Activated CD4-positive, alpha-beta T cell treated with anti-CD3 and anti-CD28 coated beads, Interleukin-2, amount 10 ng/mL, durations not matched to agents 7 days and 5 days (primary cell): ENCODE results near the gene PLCH1. TPM values are rescaled to one million over a fixed set of nuclear protein-coding genes. Genes with fewer than 3 reads are reported as not detected.

Source experiments
- CTCF ChIA-PET: fragments of 350-600 bp; sonication (Branson Sonifier 250); formaldehyde crosslinking; loops from one replicate; lab custom pipeline; 2021; ENCODE audit warnings: antibody characterized with exemption; lab: Charles Lee
- POLR2A ChIA-PET: fragments of 350-600 bp; sonication (Branson Sonifier 250); formaldehyde crosslinking; loops from one replicate; lab custom pipeline; 2021; ENCODE audit warnings: antibody characterized with exemption; lab: Charles Lee
- DNase-seq: peaks from one replicate; pipeline ENCODE4 v3.0.0-alpha.2; 2020
- H3K27ac Mint-ChIP-seq: one replicate; pipeline ENCODE4 v1.8.0; 2021; ENCODE audit warnings: mild to moderate bottlenecking, moderate library complexity, mixed read lengths
- H3K27me3 Mint-ChIP-seq: one replicate; pipeline ENCODE4 v1.8.0; 2021; ENCODE audit warnings: mixed read lengths
- H3K36me3 Mint-ChIP-seq: one replicate; pipeline ENCODE4 v1.8.0; 2021; ENCODE audit warnings: low read depth, mixed read lengths
- H3K4me1 Mint-ChIP-seq: one replicate; pipeline ENCODE4 v1.8.0; 2021; ENCODE audit warnings: mixed read lengths
- H3K4me3 Mint-ChIP-seq: one replicate; pipeline ENCODE4 v1.8.0; 2021; ENCODE audit warnings: mild to moderate bottlenecking, moderate library complexity, mixed read lengths
- H3K9me3 Mint-ChIP-seq: one replicate; pipeline ENCODE4 v1.8.0; 2021; ENCODE audit warnings: mixed read lengths
- total RNA-seq, 2 experiments: library from RNA; stranded (reverse); gene quantifications; one replicate each; pipeline ENCODE4 v1.2.3, GENCODE V29; 2021

Gene PLCH1
- total RNA-seq, 2 experiments from 2014 or later: 0.37 TPM

- POLR2A ChIA-PET: no interaction called here
- no peak for DNase-seq
- CTCF ChIA-PET: interaction anchor here (1.0 kb wide), 1 partner anchor 65 kb away, joined by 3 read pairs; no protein-coding TSS in a partner anchor
- H3K4me1 Mint-ChIP-seq: peaks cover 19% of the 10 kb centered on the region
- peaks cover 58% of the 10 kb centered on the region for H3K27me3 Mint-ChIP-seq
- no peak overlapping the region for H3K4me3 Mint-ChIP-seq
- no peaks in the 10 kb centered on the region for H3K9me3 Mint-ChIP-seq
- no peaks in the 10 kb centered on the region for H3K36me3 Mint-ChIP-seq
- no peak overlapping the region for H3K27ac Mint-ChIP-seq
Observed at GRCh38 chr3:155741603-155742002, 3.3 kb downstream of the PLCH1 start.

GRCh38 chr3:155741101-155741500 is 3.8 kb downstream of the PLCH1 start:
- ChIA-PET CTCF (interaction anchor here (1.0 kb wide), 1 partner anchor 65 kb away, joined by 3 read pairs; no protein-coding TSS in a partner anchor), POLR2A (no interaction called here)
- Mint-ChIP-seq H3K4me1 (peaks cover 19% of the 10 kb centered on the region), H3K4me3 (no peak overlapping the region), H3K27ac (no peak overlapping the region), H3K9me3 (no peaks in the 10 kb centered on the region), H3K27me3 (peaks cover 53% of the 10 kb centered on the region), H3K36me3 (no peaks in the 10 kb centered on the region)
- no peak for DNase-seq

GRCh38 chr3:155739154-155739553 is 5.7 kb downstream of the PLCH1 start:
- DNase-seq: no peak
- H3K27me3 Mint-ChIP-seq: peaks cover 35% of the 10 kb centered on the region
- no peak overlapping the region for H3K27ac Mint-ChIP-seq
- H3K9me3 Mint-ChIP-seq: no peaks in the 10 kb centered on the region
- peaks cover 7% of the 10 kb centered on the region for H3K4me1 Mint-ChIP-seq
- ChIA-PET POLR2A (no interaction called here), CTCF (interaction anchor here (1.3 kb wide), 1 partner anchor 28 kb away, joined by 3 read pairs; no protein-coding TSS in a partner anchor)
- no peaks in the 10 kb centered on the region for H3K36me3 Mint-ChIP-seq
- no peak overlapping the region for H3K4me3 Mint-ChIP-seq

GRCh38 chr3:155738580-155739076 is 6.2 kb downstream of the PLCH1 start:
- no peak overlapping the region for H3K4me3 Mint-ChIP-seq
- POLR2A ChIA-PET: no interaction called here
- CTCF ChIA-PET: interaction anchor here (1.3 kb wide), 1 partner anchor 29 kb away, joined by 3 read pairs; no protein-coding TSS in a partner anchor
- H3K27me3 Mint-ChIP-seq: peaks cover 32% of the 10 kb centered on the region
- H3K27ac Mint-ChIP-seq: no peak overlapping the region
- no peaks in the 10 kb centered on the region for H3K36me3 Mint-ChIP-seq
- H3K4me1 Mint-ChIP-seq: peaks cover 3% of the 10 kb centered on the region
- no peaks in the 10 kb centered on the region for H3K9me3 Mint-ChIP-seq
- DNase-seq: no peak

GRCh38 chr3:155737844-155738460 is 6.9 kb downstream of the PLCH1 start:
- H3K27ac Mint-ChIP-seq: no peak overlapping the region
- DNase-seq: no peak
- peaks cover 31% of the 10 kb centered on the region for H3K27me3 Mint-ChIP-seq
- no peaks in the 10 kb centered on the region for H3K36me3 Mint-ChIP-seq
- peaks cover 2% of the 10 kb centered on the region for H3K4me1 Mint-ChIP-seq
- POLR2A ChIA-PET: no interaction called here
- CTCF ChIA-PET: interaction anchor here (1.3 kb wide), 1 partner anchor 30 kb away, joined by 3 read pairs; no protein-coding TSS in a partner anchor
- H3K9me3 Mint-ChIP-seq: no peaks in the 10 kb centered on the region
- no peak overlapping the region for H3K4me3 Mint-ChIP-seq

- no peaks in the 10 kb centered on the region for H3K9me3 Mint-ChIP-seq
- no peak for DNase-seq
- ChIA-PET CTCF (interaction anchor here (1.2 kb wide), 1 partner anchor 11 kb away, joined by 3 read pairs; no protein-coding TSS in a partner anchor), POLR2A (interaction anchor here (0.7 kb wide), 1 partner anchor 23 kb away, joined by 3 read pairs; no protein-coding TSS in a partner anchor)
- no peaks in the 10 kb centered on the region for H3K36me3 Mint-ChIP-seq
- H3K4me1 Mint-ChIP-seq: no peaks in the 10 kb centered on the region
- no peak overlapping the region for H3K4me3 Mint-ChIP-seq
- peaks cover 23% of the 10 kb centered on the region for H3K27me3 Mint-ChIP-seq
- H3K27ac Mint-ChIP-seq: no peak overlapping the region
Observed at GRCh38 chr3:155736381-155736780, 8.5 kb downstream of the PLCH1 start.

GRCh38 chr3:155730843-155731242 is 14.0 kb downstream of the PLCH1 start:
- POLR2A ChIA-PET: no interaction called here
- Mint-ChIP-seq H3K27ac (no peak overlapping the region), H3K9me3 (no peaks in the 10 kb centered on the region), H3K4me3 (no peak overlapping the region), H3K4me1 (no peaks in the 10 kb centered on the region), H3K36me3 (no peaks in the 10 kb centered on the region), H3K27me3 (peaks cover 4% of the 10 kb centered on the region)
- no peak for DNase-seq
- CTCF ChIA-PET: no interaction called here

GRCh38 chr3:155727836-155728235 is 17.0 kb downstream of the PLCH1 start:
- Mint-ChIP-seq H3K27me3 (no peaks in the 10 kb centered on the region), H3K4me1 (no peaks in the 10 kb centered on the region), H3K36me3 (no peaks in the 10 kb centered on the region), H3K4me3 (no peak overlapping the region), H3K27ac (no peak overlapping the region), H3K9me3 (no peaks in the 10 kb centered on the region)
- CTCF ChIA-PET: interaction anchor here (0.6 kb wide), 1 partner anchor 640 kb away, joined by 3 read pairs; no protein-coding TSS in a partner anchor
- no peak for DNase-seq
- POLR2A ChIA-PET: no interaction called here

GRCh38 chr3:155714295-155714718 is 30.6 kb downstream of the PLCH1 start:
- no peak for DNase-seq
- POLR2A ChIA-PET: no interaction called here
- Mint-ChIP-seq H3K27ac (no peak overlapping the region), H3K4me3 (no peak overlapping the region), H3K36me3 (no peaks in the 10 kb centered on the region), H3K4me1 (no peaks in the 10 kb centered on the region), H3K9me3 (peaks cover 9% of the 10 kb centered on the region), H3K27me3 (no peaks in the 10 kb centered on the region)
- CTCF ChIA-PET: no interaction called here

GRCh38 chr3:155712008-155712407 is 32.9 kb downstream of the PLCH1 start:
- Mint-ChIP-seq H3K36me3 (no peaks in the 10 kb centered on the region), H3K27ac (no peak overlapping the region), H3K4me3 (no peak overlapping the region), H3K9me3 (no peaks in the 10 kb centered on the region), H3K27me3 (no peaks in the 10 kb centered on the region), H3K4me1 (no peaks in the 10 kb centered on the region)
- CTCF ChIA-PET: interaction anchor here (0.6 to 1.0 kb wide), 2 partner anchors 10 to 1832 kb away, joined by 3 read pairs; no protein-coding TSS in a partner anchor
- POLR2A ChIA-PET: no interaction called here
- DNase-seq: no peak

- H3K4me3 Mint-ChIP-seq: no peak overlapping the region
- no peaks in the 10 kb centered on the region for H3K36me3 Mint-ChIP-seq
- H3K9me3 Mint-ChIP-seq: no peaks in the 10 kb centered on the region
- POLR2A ChIA-PET: no interaction called here
- H3K4me1 Mint-ChIP-seq: no peaks in the 10 kb centered on the region
- H3K27ac Mint-ChIP-seq: no peak overlapping the region
- no peak for DNase-seq
- CTCF ChIA-PET: no interaction called here
- H3K27me3 Mint-ChIP-seq: no peaks in the 10 kb centered on the region
Observed at GRCh38 chr3:155704771-155705559, 39.9 kb downstream of the PLCH1 start.

GRCh38 chr3:155704061-155704460 is 40.8 kb downstream of the PLCH1 start:
- H3K27ac Mint-ChIP-seq: no peak overlapping the region
- no peak overlapping the region for H3K4me3 Mint-ChIP-seq
- H3K9me3 Mint-ChIP-seq: no peaks in the 10 kb centered on the region
- ChIA-PET POLR2A (no interaction called here), CTCF (no interaction called here)
- H3K4me1 Mint-ChIP-seq: no peaks in the 10 kb centered on the region
- H3K36me3 Mint-ChIP-seq: no peaks in the 10 kb centered on the region
- no peak for DNase-seq
- H3K27me3 Mint-ChIP-seq: no peaks in the 10 kb centered on the region
